ENCODE results near the gene PCSK6. TPM values are rescaled to one million over a fixed set of nuclear protein-coding genes. Genes with fewer than 3 reads are reported as not detected.
"Not testable (repeated sequence)": the region's sequence is repeated elsewhere in the genome, so short reads cannot be mapped to it uniquely, and the experiment has no call there.

PCSK6 gene
- total and polyA plus RNA-seq, 7 donors: 2.9 to 10.3 (median 6.4) TPM

GRCh38 chr15:101420232-101420631 is 69.3 kb downstream of the PCSK6 start:
- no peak overlapping the region for H3K4me3 ChIP-seq
- peaks cover 0 to 4% (median 0%) of the 10 kb centered on the region in 4 donors for H3K9me3 ChIP-seq
- no peaks in the 10 kb centered on the region for H3K36me3 ChIP-seq
- WGBS, 2 donors: 92 to 95% methylated on average over 4 of the region's 4 CpGs
- no peaks in the 10 kb centered on the region for H3K27me3 ChIP-seq
- intact Hi-C loops (cut with DNase I): no loop called here
- TF ChIP-seq POLR2AphosphoS5 (IDR thresholded peaks at IDR 0.05): no peak
- TF ChIP-seq POLR2A (IDR thresholded peaks at IDR 0.05): no peak
- TF ChIP-seq, protein P1, sequence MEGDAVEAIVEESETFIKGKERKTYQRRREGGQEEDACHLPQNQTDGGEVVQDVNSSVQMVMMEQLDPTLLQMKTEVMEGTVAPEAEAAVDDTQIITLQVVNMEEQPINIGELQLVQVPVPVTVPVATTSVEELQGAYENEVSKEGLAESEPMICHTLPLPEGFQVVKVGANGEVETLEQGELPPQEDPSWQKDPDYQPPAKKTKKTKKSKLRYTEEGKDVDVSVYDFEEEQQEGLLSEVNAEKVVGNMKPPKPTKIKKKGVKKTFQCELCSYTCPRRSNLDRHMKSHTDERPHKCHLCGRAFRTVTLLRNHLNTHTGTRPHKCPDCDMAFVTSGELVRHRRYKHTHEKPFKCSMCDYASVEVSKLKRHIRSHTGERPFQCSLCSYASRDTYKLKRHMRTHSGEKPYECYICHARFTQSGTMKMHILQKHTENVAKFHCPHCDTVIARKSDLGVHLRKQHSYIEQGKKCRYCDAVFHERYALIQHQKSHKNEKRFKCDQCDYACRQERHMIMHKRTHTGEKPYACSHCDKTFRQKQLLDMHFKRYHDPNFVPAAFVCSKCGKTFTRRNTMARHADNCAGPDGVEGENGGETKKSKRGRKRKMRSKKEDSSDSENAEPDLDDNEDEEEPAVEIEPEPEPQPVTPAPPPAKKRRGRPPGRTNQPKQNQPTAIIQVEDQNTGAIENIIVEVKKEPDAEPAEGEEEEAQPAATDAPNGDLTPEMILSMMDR (IDR thresholded peaks at IDR 0.05): no peak
- TF ChIP-seq EP300 (IDR thresholded peaks at IDR 0.05): no peak
- H3K27ac ChIP-seq: no peak overlapping the region
- DNase-seq: no peak
- no peaks in the 10 kb centered on the region for H3K4me1 ChIP-seq

GRCh38 chr15:101416475-101416874 is 73.0 kb downstream of the PCSK6 start:
- H3K4me3 ChIP-seq; intact Hi-C loops (cut with DNase I); H3K9me3 ChIP-seq; H3K36me3 ChIP-seq; DNase-seq; H3K4me1 ChIP-seq; H3K27me3 ChIP-seq; H3K27ac ChIP-seq: not testable (repeated sequence)
- 88 to 97% methylated on average over 6 of the region's 6 CpGs for WGBS, 2 donors

DNA sequence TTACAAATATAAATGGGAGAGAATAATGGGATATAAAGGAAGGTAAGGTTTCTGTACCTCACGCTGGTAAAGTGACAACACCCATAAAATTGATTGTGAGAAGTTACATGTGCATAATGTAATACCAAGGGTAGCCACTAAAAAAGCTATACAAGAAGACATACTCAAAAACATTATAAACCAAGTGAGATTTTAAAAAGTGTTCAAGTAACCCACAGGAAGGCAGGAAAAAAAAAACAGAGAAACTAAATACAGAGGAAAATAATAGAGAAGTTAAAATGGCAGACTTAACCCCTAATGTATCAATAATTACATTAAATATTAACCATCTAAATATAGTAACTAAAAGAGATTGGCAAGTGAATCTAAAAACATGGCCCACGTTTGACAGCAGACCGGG is 76.3 kb downstream of the PCSK6 start:
- TF ChIP-seq POLR2A (IDR thresholded peaks at IDR 0.05) (no peak), EP300 (IDR thresholded peaks at IDR 0.05) (no peak), POLR2AphosphoS5 (IDR thresholded peaks at IDR 0.05) (no peak)
- TF ChIP-seq, protein P1 (IDR thresholded peaks at IDR 0.05): no peak
- no peak for DNase-seq
- 82 to 92% methylated on average over 3 of the region's 3 CpGs for WGBS, 2 donors
- Histone ChIP-seq H3K9me3 (no peaks in the 10 kb centered on the region), H3K27me3 (no peaks in the 10 kb centered on the region), H3K36me3 (no peaks in the 10 kb centered on the region), H3K27ac (no peak overlapping the region), H3K4me1 (no peaks in the 10 kb centered on the region), H3K4me3 (no peak overlapping the region)
- intact Hi-C loops (cut with DNase I): no loop called here

- 86 to 95% methylated on average over 10 of the region's 10 CpGs for WGBS, 2 donors
- Histone ChIP-seq H3K9me3 (no peaks in the 10 kb centered on the region), H3K27ac (no peak overlapping the region), H3K4me3 (no peak overlapping the region), H3K27me3 (no peaks in the 10 kb centered on the region), H3K4me1 (no peaks in the 10 kb centered on the region), H3K36me3 (no peaks in the 10 kb centered on the region)
- no peak for DNase-seq
- TF ChIP-seq, protein P1 (IDR thresholded peaks at IDR 0.05): no peak
- no peak for TF ChIP-seq EP300 (IDR thresholded peaks at IDR 0.05)
- intact Hi-C loops (cut with DNase I): no loop called here
Observed at GRCh38 chr15:101411581-101411980, 77.9 kb downstream of the PCSK6 start.

DNA sequence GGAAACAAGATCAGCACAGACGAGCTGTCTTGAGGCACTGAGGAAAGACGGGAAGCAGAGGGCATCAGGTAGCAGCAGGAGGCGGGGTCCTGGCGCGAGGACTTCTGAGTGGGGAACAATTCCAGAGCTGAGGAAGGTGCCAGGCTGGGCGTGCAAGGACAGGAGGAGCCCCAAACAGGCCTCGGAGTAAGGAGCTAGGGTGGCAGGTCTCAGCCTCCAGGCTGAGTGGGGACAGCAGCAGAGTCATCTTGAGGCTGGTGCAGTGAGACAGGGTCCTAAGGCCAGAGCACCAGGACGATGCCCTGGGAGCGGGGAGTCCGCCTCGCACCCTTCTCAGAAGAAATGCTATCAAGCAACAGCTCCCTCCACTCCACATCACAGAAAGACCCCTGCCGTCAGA is 78.4 kb downstream of the PCSK6 start:
- 88 to 91% methylated on average over 12 of the region's 12 CpGs for WGBS, 2 donors
- intact Hi-C loops (cut with DNase I): no loop called here
- no peaks in the 10 kb centered on the region for H3K9me3 ChIP-seq
- no peak overlapping the region for H3K27ac ChIP-seq
- TF ChIP-seq POLR2A (IDR thresholded peaks at IDR 0.05) (no peak), POLR2AphosphoS5 (IDR thresholded peaks at IDR 0.05) (no peak)
- DNase-seq: no peak
- no peak overlapping the region for H3K4me3 ChIP-seq
- no peaks in the 10 kb centered on the region for H3K4me1 ChIP-seq
- no peaks in the 10 kb centered on the region for H3K27me3 ChIP-seq
- H3K36me3 ChIP-seq: no peaks in the 10 kb centered on the region

- no peak for DNase-seq
- 87 to 91% methylated on average over 7 of the region's 7 CpGs for WGBS, 2 donors
- no peaks in the 10 kb centered on the region for H3K9me3 ChIP-seq
- H3K4me1 ChIP-seq: no peaks in the 10 kb centered on the region
- H3K4me3 ChIP-seq: no peak overlapping the region
- H3K27me3 ChIP-seq: no peaks in the 10 kb centered on the region
- no peak overlapping the region for H3K27ac ChIP-seq
- H3K36me3 ChIP-seq: no peaks in the 10 kb centered on the region
- TF ChIP-seq EP300 (IDR thresholded peaks at IDR 0.05) (no peak), POLR2AphosphoS5 (IDR thresholded peaks at IDR 0.05) (no peak), POLR2A (IDR thresholded peaks at IDR 0.05) (no peak)
- TF ChIP-seq, protein P1 (IDR thresholded peaks at IDR 0.05): no peak
- intact Hi-C loops (cut with DNase I): no loop called here
Observed at GRCh38 chr15:101410612-101411011, 78.9 kb downstream of the PCSK6 start.

Data from sigmoid colon (tissue), 7 donors.